ENCODE results near the gene ZNF428.

Gene ZNF428

GRCh38 chr19:43622070-43622469 is 2.6 kb upstream of the ZNF428 start:
- H3K4me1 ChIP-seq (ENCODE audit: low read depth, poor library complexity, severe bottlenecking): peaks cover 16% of the 10 kb centered on the region
- no peak overlapping the region for H3K4me3 ChIP-seq (IDR thresholded peaks at IDR 0.05; ENCODE audit: insufficient read depth, low read depth, low read length)
- no peak overlapping the region for H2AFZ ChIP-seq (ENCODE audit: low read depth)
- no peak overlapping the region for H3K9ac ChIP-seq
- H3K79me2 ChIP-seq (ENCODE audit: insufficient read depth, low read depth): peaks cover 13% of the 10 kb centered on the region; the same call in 1 of the 2 replicates
- no peaks in the 10 kb centered on the region for H3K27me3 ChIP-seq (ENCODE audit: insufficient read depth, low read depth)
- no peaks in the 10 kb centered on the region for H3K36me3 ChIP-seq (ENCODE audit: insufficient read depth)
- H3K27ac ChIP-seq: no peak overlapping the region
- no peak for TF ChIP-seq CTCF (conservative IDR thresholded peaks at IDR 0.05; ENCODE audit: low read depth, low read length)
- H3K4me2 ChIP-seq: no peak overlapping the region
- no peaks in the 10 kb centered on the region for H4K20me1 ChIP-seq (ENCODE audit: insufficient read depth)

GRCh38 chr19:43620061-43621001 is 902 bp upstream of the ZNF428 start:
- peak overlapping the region; percentile 78 for H2AFZ ChIP-seq (ENCODE audit: low read depth)
- H3K27me3 ChIP-seq (ENCODE audit: insufficient read depth, low read depth): no peaks in the 10 kb centered on the region
- H3K4me2 ChIP-seq: peak overlapping the region; percentile 69
- no peaks in the 10 kb centered on the region for H4K20me1 ChIP-seq (ENCODE audit: insufficient read depth)
- peaks cover 16% of the 10 kb centered on the region for H3K4me1 ChIP-seq (ENCODE audit: low read depth, poor library complexity, severe bottlenecking)
- peak overlapping the region; percentile 70; the same call in 1 of the 2 replicates for H3K9ac ChIP-seq
- H3K4me3 ChIP-seq (IDR thresholded peaks at IDR 0.05; ENCODE audit: insufficient read depth, low read depth, low read length): no peak overlapping the region
- peaks cover 13% of the 10 kb centered on the region; the same call in 1 of the 2 replicates for H3K79me2 ChIP-seq (ENCODE audit: insufficient read depth, low read depth)
- H3K27ac ChIP-seq: peak overlapping the region; percentile 76; the same call in 1 of the 2 replicates
- no peaks in the 10 kb centered on the region for H3K36me3 ChIP-seq (ENCODE audit: insufficient read depth)
- TF ChIP-seq CTCF (conservative IDR thresholded peaks at IDR 0.05; ENCODE audit: low read depth, low read length): no peak

- TF ChIP-seq CTCF (conservative IDR thresholded peaks at IDR 0.05; ENCODE audit: low read depth, low read length): no peak
- Histone ChIP-seq H3K27ac (peak overlapping the region; percentile 76), H2AFZ (ENCODE audit: low read depth) (peak overlapping the region; percentile 78), H3K36me3 (ENCODE audit: insufficient read depth) (no peaks in the 10 kb centered on the region), H3K9ac (peak overlapping the region; percentile 70), H4K20me1 (ENCODE audit: insufficient read depth) (no peaks in the 10 kb centered on the region), H3K79me2 (ENCODE audit: insufficient read depth, low read depth) (peaks cover 13% of the 10 kb centered on the region; the same call in 1 of the 2 replicates), H3K4me2 (peak overlapping the region; percentile 76), H3K27me3 (ENCODE audit: insufficient read depth, low read depth) (no peaks in the 10 kb centered on the region), H3K4me3 (IDR thresholded peaks at IDR 0.05; ENCODE audit: insufficient read depth, low read depth, low read length) (no peak overlapping the region), H3K4me1 (ENCODE audit: low read depth, poor library complexity, severe bottlenecking) (peaks cover 12% of the 10 kb centered on the region)
Measured at GRCh38 chr19:43618921-43619261, 538 bp downstream of the ZNF428 start.

DNA sequence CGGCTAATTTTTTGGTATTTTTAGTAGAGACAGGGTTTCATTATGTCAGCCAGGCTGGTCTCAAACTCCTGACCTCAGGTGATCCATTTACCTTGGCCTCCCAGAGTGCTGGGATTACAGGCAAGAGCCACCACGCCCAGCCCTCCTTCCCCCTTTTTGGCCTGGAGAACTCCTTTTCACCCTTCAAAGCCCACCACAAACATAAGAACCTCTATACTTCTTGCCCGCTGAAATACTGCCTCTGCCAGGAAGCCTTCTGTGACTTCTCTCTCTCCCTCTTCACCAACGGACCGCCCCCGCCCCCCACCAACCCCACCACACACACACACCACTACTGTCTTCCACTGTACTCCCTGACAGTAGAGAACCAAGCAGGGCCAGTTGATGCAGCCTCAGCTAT is 2.5 kb downstream of the ZNF428 start:
- Histone ChIP-seq H3K4me1 (ENCODE audit: low read depth, poor library complexity, severe bottlenecking) (peaks cover 12% of the 10 kb centered on the region), H3K36me3 (ENCODE audit: insufficient read depth) (no peaks in the 10 kb centered on the region; the same call in 1 of the 2 replicates), H2AFZ (ENCODE audit: low read depth) (no peak overlapping the region), H3K4me3 (IDR thresholded peaks at IDR 0.05; ENCODE audit: insufficient read depth, low read depth, low read length) (no peak overlapping the region), H3K27ac (no peak overlapping the region), H3K27me3 (ENCODE audit: insufficient read depth, low read depth) (no peaks in the 10 kb centered on the region), H4K20me1 (ENCODE audit: insufficient read depth) (no peaks in the 10 kb centered on the region), H3K9ac (no peak overlapping the region), H3K4me2 (no peak overlapping the region), H3K79me2 (ENCODE audit: insufficient read depth, low read depth) (peaks cover 13% of the 10 kb centered on the region; the same call in 1 of the 2 replicates)
- no peak for TF ChIP-seq CTCF (conservative IDR thresholded peaks at IDR 0.05; ENCODE audit: low read depth, low read length)
